Measurements from ENCODE around the gene NAPSA.

NAPSA gene

GRCh38 chr19:50328224-50328872 is 37.1 kb downstream of the NAPSA start:
- Histone ChIP-seq H3K27ac (ENCODE audit: low read length) (no peak overlapping the region), H3K36me3 (replicated peaks; ENCODE audit: insufficient read depth, low read length) (no peaks in the 10 kb centered on the region), H4K20me1 (ENCODE audit: insufficient read depth, low read length) (no peaks in the 10 kb centered on the region), H3K27me3 (replicated peaks; ENCODE audit: insufficient read depth, low read length) (peaks cover 61% of the 10 kb centered on the region), H3K9me3 (replicated peaks; ENCODE audit: insufficient read depth, low read length) (no peaks in the 10 kb centered on the region), H3K79me2 (ENCODE audit: low read length) (no peaks in the 10 kb centered on the region), H3K4me1 (ENCODE audit: low read length) (no peaks in the 10 kb centered on the region; the same call in 1 of the 2 replicates), H2AFZ (ENCODE audit: low read length) (no peak overlapping the region), H3K4me3 (ENCODE audit: low read length) (no peak overlapping the region), H3F3A (ENCODE audit: insufficient read depth, low read length) (no peaks in the 10 kb centered on the region), H3K4me2 (ENCODE audit: low read depth, low read length) (no peak overlapping the region), H3K9ac (ENCODE audit: low read length) (no peak overlapping the region), H3K9me2 (replicated peaks; ENCODE audit: insufficient read depth, low read length) (no peaks in the 10 kb centered on the region)
- TF ChIP-seq CTCF (IDR thresholded peaks at IDR 0.05; ENCODE audit: low read length) (no peak), EZH2phosphoT487 (IDR thresholded peaks at IDR 0.05; ENCODE audit: low read length) (no peak), EZH2 (optimal IDR thresholded peaks at IDR 0.05; ENCODE audit: low read depth, low read length) (no peak)
- DNase-seq: no peak

DNA sequence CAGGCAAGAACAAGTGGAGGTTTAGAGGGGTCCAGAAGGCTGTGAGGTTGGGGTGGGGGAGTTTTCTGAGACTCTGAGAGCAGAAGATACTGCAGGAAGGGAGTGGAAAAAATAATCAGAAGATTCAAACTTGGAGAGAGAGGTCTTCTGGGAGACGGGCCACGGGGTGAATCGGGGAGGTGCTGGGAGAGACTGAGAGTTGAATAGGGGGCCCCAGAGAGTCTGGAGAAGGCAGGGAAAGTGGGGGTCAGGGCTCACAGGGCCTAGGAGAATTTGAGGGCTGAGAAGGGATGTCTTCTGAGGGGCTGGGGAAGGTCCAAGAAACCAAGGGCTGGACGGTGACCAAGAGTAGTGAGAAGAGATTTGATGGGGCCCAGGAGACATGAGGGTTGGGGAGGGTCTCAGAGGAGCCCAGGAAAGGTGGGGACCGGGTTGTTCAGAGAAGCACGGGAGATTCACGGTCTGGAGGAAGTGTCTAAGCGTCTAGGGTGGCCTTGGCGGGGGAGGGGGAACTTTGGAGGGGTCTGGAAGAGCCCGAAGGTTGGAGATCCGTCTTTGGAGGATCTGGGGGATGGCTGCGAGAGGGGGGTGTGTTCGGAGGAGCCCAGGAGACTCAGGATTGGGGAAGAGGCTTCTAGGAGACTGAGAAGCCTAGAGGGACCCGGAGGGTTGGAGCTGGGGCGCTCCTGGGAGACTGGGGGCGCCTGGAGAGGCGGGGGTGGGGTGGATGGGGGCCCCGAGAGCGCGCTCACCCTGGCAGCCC is 37.8 kb downstream of the NAPSA start:
- Histone ChIP-seq H4K20me1 (ENCODE audit: insufficient read depth, low read length) (no peaks in the 10 kb centered on the region), H3K9me2 (replicated peaks; ENCODE audit: insufficient read depth, low read length) (no peaks in the 10 kb centered on the region), H3K9ac (ENCODE audit: low read length) (no peak overlapping the region), H2AFZ (ENCODE audit: low read length) (no peak overlapping the region), H3K9me3 (replicated peaks; ENCODE audit: insufficient read depth, low read length) (no peaks in the 10 kb centered on the region), H3F3A (ENCODE audit: insufficient read depth, low read length) (no peaks in the 10 kb centered on the region), H3K27ac (ENCODE audit: low read length) (no peak overlapping the region), H3K4me2 (ENCODE audit: low read depth, low read length) (no peak overlapping the region), H3K36me3 (replicated peaks; ENCODE audit: insufficient read depth, low read length) (no peaks in the 10 kb centered on the region), H3K27me3 (replicated peaks; ENCODE audit: insufficient read depth, low read length) (peaks cover 56% of the 10 kb centered on the region), H3K4me3 (ENCODE audit: low read length) (no peak overlapping the region), H3K79me2 (ENCODE audit: low read length) (no peaks in the 10 kb centered on the region), H3K4me1 (ENCODE audit: low read length) (no peaks in the 10 kb centered on the region)
- no peak for TF ChIP-seq CTCF (IDR thresholded peaks at IDR 0.05; ENCODE audit: low read length)
- no peak for TF ChIP-seq EZH2 (optimal IDR thresholded peaks at IDR 0.05; ENCODE audit: low read depth, low read length)
- TF ChIP-seq EZH2phosphoT487 (IDR thresholded peaks at IDR 0.05; ENCODE audit: low read length): no peak
- no peak for DNase-seq

DNA sequence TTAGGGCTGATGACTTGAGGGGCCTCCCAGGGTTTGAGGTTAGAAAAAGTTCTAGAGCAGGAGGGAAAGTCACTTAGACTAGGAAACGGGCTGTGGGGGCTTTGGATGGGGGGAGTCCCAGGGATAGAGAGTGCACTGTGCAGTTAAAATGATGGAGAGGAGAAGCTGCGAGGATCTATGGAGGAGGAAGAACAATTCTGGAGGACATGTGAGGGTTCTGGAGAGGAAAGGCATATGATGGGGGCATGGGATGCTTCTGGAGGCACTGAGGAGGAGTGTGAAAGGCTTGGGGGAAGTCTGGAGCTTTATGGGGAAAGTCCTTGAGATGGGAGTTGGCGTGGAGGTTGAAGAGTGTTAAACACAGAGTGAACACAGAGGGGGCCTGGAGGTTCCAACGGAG is 38.4 kb downstream of the NAPSA start:
- Histone ChIP-seq H3K36me3 (replicated peaks; ENCODE audit: insufficient read depth, low read length) (no peaks in the 10 kb centered on the region), H3K9me2 (replicated peaks; ENCODE audit: insufficient read depth, low read length) (no peaks in the 10 kb centered on the region), H3K9ac (ENCODE audit: low read length) (no peak overlapping the region), H3K9me3 (replicated peaks; ENCODE audit: insufficient read depth, low read length) (no peaks in the 10 kb centered on the region), H3K27me3 (replicated peaks; ENCODE audit: insufficient read depth, low read length) (peaks cover 56% of the 10 kb centered on the region), H3K4me2 (ENCODE audit: low read depth, low read length) (no peak overlapping the region), H3F3A (ENCODE audit: insufficient read depth, low read length) (no peaks in the 10 kb centered on the region), H2AFZ (ENCODE audit: low read length) (no peak overlapping the region), H3K4me1 (ENCODE audit: low read length) (no peaks in the 10 kb centered on the region), H4K20me1 (ENCODE audit: insufficient read depth, low read length) (no peaks in the 10 kb centered on the region), H3K4me3 (ENCODE audit: low read length) (no peak overlapping the region), H3K27ac (ENCODE audit: low read length) (no peak overlapping the region), H3K79me2 (ENCODE audit: low read length) (no peaks in the 10 kb centered on the region)
- no peak for DNase-seq
- TF ChIP-seq EZH2phosphoT487 (IDR thresholded peaks at IDR 0.05; ENCODE audit: low read length) (no peak), CTCF (IDR thresholded peaks at IDR 0.05; ENCODE audit: low read length) (no peak), EZH2 (optimal IDR thresholded peaks at IDR 0.05; ENCODE audit: low read depth, low read length) (no peak)

Measured in MM.1S (cell line).